CD1c-positive myeloid dendritic cell (primary cell): Measurements from ENCODE around the gene HOXA1.

Experiments
- DNase-seq: peaks from one replicate; pipeline ENCODE4 v3.0.0-alpha.2; 2016; ENCODE audit errors: extremely low spot score

Gene HOXA1

DNA sequence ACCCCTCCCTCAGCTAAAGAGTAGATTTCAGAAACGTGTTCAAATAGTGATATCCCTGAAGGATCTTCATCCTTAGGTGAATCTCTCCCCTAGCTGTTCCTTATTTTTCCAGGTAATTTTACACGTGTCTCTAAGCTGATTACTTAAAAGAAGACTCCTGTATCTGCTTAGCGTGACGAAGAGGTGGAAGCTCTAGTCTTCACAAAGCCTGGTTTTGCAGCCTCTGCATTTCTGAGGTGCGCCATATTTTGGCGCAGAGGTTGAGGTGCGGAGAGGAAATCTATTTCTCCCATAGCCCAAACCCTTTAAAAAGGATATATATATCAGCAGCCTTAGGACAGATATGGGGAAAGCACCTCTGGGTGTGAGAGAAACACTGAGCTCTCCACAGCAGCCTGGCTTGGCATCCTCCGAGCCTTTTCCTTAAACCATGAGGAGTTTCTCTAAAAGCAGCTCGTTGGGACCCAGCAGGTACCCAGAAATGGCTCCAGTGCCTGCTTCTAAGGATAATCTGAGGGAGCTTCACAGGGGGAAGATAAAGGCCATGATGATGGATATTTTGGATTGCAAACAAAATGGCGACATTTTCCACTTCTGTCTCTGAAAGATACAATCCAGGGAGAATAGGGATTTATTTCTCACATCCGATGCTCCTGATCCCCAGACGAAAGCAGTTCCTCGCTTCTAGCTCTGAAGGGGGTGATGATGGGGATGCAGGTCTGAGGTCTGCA, 9.7 kb upstream of the HOXA1 start:
- no peak for DNase-seq

DNA sequence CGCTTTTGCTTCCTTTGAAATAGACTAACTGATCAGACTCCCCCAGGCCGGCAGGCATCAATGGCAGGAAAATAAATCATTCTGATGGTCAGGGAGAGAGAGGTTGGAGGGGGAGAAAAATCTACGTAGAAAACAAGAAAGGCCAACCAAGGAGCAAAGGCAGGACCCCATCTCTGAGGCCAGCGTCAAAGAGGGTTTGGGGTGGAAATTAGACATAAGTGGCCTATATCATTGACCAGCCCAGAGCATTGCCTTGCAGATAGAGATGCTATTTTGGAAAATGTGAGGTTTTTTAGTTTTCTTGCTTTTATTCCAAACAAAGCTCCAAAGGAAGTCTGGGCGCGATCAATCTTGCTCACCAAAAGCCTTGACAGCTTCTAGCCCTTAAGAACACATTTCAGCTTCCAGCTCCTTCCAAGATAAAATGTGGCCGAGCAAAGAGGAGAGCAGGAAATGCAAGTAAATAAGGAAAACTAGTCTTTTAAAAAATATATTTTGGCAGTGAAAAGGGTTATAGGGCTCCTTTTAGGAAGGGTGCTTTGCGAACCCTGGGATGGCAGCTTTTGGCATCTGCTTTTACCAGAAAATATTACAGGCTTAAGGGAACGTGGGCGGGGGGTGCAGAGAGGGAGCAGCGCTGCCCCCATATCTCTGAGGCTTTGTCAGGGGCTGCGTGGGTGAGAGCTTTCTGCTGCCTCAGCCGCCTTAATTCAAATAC, 8.7 kb upstream of the HOXA1 start:
- DNase-seq: no peak

DNA sequence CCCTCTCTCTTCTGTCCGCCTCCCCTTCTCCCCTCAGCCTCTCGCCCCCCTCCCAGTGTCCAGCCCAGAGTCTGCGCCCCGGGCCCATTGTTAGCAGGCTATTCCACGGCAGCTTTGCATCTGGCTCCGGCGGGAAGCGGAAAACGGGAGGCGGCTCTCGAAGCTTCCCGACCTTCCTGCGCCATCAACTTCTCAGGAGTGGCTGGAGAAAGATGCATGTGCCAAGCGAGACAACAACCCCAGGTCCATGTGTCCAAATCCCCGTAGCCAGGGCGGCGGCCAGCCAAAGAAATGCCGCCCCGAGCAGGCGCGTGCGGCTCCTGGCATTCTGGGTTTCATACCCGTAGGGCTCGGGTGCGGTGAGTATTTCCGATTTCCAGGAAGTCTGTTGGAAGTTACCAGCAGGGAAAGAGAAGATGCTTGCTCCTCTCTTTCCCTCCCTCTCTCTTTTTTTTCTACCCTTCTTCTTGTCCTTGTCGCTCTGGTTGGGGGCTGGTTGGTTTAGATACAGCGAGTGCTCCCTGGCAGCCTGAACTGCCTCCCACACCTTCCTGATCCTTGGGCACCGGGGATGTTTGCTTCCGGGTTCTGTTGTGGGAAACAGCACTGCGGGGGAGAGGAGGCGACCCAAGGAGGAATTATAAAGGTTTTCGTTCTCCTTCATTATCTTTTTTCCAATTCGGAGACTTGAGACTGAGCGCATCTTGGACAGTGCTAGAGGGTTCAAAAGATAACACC, 7.9 kb upstream of the HOXA1 start:
- DNase-seq: no peak

DNA sequence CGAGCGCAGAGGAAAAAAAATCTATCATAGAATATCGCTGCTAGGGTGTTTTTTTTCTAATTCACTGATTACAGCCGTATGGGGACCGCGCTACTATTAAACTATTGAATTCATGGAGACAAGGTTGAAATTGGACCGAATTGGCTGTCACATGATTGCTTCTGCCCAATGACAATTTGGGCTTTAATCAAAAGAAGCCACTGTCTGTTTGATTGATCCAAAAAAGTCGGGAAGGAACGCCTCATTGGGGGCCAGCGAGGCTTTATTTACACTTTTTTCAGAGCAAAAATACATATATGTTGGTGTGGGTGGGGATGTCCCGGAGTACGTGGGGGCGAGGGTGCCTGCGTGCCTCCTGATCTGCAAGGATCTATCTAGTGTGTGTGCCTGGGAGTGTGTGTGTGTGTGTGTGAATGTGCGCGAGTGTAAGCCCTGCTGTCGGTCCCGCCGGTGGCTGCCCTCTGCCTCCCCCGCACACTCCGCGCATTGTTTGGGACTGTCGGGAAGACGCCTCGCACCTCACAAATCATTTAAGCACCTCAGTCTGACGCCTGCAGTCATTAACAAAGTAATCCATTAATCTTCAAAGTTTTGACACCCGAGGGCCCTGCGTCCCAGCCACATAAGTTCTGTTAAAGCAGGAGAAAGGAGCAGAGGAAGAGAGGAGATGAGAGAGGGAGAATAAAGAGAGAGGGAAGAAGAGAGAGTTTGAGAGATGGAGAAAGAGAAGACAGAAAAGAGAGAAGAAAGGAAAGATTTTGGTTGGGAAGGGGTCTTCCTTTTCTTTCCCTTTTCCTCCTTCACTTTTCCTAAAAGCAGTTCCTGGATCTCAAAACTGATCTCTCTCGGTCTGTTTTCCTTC, 7.0 kb upstream of the HOXA1 start, which contains the start of gene HOXA2:
Gene HOXA2, minus strand, starts transcription at position 103 of the 862 bp plus-strand sequence. CDS start 183 bp downstream, outside the sequence.
- no peak for DNase-seq

DNA sequence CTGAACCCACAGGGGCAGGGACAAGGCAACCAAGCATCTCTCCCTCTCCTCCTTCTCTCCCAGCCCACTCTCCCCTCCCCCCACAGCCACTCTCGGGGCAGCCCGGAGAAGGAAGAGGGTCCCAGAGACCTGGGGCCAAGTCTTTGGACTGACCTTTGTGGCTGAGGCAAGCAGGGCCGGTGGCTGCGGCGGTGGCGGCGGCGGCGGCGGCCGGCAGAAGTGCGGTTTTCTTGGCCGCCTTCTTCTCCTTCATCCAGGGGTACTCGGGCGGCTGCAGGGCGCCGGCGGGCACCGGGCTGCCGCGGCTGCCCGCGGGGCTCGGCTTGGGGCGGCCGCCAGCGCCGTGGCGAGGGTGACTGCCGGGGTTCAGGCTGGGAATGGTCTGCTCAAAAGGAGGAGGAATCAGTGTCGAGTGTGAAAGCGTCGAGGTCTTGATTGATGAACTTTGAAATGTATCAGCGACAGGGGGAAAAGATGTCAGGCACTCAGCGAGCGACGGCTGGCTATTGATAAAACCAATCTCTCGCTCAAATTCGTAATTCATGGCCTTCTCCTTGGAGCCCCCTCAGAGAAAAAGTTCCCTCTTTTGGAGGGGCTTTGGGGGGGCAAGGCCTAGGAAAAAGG, 6.3 kb upstream of the HOXA1 start:
- no peak for DNase-seq

DNA sequence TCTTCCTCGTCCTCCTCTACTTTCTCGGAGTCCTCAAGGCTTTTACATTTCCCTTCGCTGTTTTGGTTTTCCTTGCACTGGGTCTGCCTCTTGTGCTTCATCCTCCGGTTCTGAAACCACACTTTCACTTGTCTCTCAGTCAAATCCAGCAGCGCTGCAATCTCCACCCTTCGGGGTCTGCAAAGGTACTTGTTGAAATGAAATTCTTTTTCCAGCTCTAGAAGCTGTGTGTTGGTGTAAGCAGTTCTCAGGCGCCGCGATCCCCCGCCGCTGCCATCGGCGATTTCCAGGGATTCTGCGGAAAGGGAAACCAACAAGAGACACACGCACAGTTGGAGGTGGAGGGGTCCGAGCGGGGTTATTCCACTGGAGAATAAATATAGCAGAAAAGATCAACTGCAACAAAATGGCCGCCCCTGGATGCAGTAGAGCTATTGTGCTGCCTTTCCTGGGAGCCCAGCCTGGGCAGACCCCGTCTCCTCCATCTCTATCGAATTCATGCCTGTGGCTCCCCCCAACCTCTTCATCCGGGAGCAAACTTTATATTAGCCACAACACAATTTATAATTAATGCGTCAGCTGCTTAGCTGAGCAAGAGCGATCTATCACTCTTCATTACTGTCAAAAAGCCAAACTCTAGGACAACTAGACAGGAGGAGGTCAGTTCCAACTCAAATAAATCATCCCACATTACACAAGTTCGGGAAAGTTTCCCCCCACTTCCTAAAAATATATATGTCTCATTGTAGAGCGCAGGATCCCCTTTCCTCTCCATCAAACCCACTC, 5.6 kb upstream of the HOXA1 start:
- DNase-seq: no peak

DNA sequence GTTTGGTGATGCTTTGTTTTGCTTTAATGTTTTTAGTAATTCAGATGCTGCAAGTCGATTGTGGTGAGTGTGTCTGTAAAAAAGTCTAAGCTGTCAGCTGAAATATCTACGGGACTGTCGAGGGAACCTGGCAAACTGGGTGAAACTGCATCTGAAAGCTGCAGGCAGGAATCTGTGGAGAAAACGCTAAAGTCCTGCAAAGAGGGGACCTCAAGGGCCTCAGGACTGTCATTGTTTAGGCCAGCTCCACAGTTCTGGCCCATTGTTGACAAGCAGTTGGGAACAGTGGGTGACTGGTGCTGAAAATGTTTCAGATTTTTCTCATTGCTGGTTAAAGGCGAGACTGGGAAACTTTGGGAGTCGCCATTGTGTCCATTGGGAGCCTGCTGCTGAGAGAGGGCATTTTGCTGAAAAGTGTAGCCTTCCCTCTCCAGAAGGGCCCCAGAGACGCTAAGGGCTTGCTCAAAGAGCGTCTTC, 4.9 kb upstream of the HOXA1 start:
- no peak for DNase-seq

DNA sequence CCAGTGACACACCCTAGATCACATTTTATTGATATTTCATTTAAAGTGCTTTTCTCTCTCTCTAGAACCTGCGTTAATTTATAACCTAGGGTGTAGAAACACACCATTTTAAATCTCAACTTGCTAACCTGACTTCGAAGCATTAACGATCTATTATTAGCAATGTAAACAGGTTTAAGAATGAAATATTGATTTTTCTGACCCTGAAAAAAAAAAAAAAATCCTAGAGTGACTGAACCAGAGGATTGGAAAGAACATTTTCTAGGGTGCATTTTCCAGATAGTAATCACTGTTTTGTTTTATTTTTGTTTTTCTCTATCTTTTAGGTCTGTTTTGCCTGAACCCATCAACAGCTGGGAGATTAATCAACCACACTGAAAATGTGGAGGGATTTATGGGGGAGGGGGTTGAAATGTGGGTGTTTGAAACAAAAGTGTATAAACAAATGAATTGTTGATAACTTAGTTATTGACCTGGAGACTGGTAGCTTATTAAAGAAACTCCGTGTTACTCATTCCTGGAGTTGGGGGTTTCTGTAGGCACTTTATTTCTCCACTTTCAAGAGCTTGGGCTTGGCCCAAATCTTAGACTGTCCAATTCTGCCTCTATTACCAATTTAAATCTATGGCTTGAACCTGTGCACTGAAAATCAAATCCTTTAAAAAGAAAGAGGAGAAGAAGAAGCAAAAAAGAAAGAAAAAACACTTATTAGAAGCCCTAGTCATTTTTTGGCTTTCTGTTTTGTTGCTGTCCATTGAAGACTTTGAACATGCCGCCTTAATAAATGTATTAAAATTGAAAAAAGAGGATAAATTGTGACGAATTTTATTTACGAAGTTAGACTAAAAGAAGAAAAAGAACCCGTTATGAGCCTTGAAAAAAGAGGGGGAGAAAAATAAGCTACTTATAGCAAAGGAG, 3.9 kb upstream of the HOXA1 start:
- DNase-seq: no peak

DNA sequence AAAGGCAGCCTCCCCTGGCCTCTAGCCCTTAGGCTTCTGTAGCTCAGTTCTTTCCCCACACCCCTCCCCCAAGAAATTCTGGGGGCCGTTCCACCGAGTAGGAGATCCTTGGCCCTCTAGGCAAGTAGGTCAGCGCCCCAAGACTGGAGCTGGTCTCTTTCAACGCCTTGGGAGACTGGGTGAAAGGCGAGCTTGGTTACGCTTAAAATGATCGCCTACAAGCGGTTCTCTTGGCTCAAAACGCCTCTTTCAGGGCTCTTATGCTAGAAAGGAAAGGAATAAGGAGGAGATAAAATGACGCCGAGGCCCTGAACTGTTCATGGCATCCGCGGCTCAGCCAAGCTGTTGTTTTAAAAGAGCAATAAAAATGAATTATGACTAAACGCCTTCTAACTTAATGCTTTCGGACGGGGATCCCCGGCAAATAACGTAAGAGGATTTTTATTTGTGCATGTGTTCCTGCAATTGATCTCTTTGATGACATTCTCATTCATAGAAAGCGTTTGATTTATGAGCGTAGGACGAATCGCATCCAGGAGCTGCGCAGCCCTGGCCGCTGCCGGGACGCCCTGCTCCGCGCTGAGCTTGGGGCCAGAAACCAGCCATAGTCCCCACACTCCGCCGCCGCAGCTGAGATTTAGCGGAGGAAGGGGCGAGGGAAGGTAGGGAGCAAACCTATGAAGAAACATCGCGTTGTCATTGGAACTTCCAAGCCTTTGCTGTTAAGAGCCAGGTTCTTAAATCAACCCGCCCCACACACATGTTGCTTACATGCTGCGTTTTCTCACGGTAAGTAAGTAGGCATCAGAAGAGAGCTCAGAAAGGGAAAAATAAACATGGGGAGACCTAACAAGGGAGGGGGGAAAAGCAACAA, 3.0 kb upstream of the HOXA1 start:
- no peak for DNase-seq

DNA sequence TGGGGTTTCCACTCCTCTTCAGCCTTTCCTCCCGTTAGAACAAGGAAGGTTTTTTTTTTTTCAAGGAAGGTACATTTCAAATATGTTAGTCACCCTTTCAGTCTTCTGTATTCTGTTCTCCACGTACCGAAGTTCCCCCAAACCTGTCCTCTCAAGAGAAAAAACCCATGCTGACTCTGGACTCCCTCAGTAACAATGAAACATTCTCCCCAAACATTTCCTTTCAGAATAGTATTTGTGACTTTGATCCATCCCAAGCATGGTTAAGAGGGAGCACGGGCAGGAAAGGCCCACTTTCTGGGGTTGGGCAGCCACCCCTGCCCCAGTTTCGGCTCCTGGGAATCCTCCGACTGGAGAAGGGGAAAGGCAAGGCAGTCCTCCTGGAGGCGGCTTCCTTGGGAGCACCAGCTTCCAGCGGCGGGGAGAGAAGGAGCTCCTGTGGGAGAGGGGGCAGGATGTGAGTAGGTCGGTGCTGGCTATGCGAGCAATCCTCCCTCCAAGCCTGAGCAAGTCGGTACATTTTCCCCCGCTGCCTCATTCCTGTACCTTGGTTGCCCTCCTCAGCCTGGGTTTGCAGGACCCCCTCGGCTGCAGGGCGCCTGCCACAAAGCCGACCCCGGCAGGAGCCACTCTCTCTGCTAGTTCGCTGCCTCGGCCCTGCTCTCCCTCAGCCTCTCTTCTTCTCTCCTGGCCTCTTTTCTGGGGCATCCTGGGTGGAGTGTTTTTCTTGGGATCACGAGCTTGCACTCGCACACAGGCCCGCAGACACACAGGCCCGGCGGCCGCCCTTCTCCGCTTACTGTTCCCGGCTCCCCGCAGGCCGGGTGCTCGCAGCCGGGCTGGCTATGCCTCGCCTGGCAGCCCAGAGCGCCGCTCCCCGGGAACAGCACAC, 2.1 kb upstream of the HOXA1 start:
- no peak for DNase-seq

DNA sequence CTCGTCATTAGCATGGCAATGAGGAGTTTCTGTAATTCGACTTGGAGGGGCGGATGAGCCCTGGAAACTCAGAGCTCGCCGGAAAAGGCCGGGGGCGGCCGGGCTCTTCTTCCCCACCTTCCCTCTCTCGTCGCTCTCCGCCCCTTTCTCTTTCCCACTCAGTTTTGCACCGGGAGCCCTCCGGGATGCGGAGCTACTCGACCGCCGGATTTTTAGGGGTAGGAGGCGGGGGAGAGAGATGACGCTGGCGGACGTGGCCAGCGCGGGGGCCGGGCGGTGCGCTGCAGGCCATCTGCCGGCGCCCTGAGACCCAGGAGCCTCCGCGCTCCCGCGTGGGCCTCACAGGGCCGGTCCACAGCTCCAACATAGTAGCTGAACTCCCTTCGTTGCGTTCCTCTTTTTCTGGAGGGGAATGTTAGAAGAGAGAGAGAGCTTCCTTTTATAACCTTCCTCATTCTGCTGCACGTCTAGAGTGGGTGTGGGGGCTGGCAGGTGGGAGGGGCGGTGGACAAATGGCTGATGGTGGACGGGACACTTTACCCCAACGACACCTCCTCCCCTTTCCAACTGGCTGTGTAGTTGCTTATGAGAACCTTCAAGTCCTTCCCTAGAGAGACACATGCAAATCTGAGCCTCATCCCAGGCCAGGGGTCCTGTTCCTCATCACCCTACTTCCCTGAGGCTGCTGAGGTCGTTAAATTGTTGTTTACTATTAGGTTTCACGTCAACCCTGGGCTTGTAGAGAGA, 1.1 kb upstream of the HOXA1 start:
- peak; percentile 94 for DNase-seq

DNA sequence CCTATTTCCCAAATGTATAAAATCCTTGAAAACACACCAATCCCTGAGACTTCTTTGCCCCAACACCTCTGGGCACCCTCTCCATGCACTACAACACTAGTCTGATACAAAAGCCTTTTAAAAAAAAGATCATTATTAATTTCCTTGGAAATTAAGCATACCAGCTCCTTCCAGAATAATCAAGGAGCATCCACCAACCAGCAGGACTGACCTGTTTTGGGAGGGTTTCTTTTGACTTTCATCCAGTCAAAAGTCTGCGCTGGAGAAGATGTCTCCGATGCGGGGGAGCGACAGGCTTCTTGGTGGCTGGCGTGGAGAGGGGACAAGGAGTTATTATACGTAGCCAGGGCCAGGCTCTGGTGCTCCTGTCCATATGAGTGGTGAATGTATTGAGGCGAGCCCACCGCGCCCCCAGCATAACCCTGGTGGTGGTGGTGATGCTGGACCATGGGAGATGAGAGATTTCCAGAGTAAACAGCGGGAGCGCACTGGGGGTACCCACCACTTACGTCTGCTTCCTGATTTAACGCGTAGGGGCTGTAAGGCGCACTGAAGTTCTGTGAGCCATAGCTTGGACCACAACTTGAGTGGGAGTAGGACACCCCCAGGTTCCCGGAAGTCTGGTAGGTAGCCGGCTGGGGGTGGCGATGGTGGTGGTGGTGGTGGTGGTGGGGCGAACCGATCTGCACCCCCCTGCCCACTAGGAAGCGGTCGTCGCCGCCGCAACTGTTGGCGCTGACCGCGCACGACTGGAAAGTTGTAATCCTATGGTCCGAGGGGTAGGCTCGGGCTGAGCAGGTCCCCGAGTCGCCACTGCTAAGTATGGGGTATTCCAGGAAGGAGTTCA, 527 bp downstream of the HOXA1 start:
- peak; percentile 47 for DNase-seq

DNA sequence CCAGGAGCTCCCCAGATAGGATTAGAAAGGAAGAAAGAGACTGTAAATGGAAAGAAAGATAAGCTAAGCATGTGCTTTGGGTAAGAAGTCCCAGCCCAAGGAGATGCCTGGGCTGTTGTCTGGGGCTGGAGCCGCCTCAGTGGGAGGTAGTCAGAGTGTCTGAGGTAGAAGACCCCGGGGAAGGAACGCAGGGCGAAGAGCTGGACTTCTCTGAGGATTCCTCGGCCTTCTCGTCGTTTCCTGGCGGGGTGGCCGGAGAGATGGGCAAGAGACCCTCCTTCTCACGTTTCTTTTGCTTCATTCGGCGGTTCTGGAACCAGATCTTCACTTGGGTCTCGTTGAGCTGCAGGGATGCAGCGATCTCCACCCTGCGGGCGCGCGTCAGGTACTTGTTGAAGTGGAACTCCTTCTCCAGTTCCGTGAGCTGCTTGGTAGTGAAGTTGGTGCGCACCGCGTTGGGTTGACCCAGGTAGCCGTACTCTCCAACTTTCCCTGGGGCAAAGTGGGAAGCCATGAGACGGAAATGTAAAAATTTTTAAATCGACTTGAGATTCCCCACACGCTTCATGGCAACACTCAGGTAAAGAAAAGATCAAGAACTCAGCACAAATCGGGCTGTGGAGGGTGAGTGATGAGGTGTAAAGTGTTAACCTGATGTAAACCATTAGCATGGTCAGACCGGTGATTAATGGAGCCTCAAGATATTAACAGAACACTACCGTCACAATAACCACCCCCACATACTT, 1.3 kb downstream of the HOXA1 start:
- peak; percentile 35 for DNase-seq

DNA sequence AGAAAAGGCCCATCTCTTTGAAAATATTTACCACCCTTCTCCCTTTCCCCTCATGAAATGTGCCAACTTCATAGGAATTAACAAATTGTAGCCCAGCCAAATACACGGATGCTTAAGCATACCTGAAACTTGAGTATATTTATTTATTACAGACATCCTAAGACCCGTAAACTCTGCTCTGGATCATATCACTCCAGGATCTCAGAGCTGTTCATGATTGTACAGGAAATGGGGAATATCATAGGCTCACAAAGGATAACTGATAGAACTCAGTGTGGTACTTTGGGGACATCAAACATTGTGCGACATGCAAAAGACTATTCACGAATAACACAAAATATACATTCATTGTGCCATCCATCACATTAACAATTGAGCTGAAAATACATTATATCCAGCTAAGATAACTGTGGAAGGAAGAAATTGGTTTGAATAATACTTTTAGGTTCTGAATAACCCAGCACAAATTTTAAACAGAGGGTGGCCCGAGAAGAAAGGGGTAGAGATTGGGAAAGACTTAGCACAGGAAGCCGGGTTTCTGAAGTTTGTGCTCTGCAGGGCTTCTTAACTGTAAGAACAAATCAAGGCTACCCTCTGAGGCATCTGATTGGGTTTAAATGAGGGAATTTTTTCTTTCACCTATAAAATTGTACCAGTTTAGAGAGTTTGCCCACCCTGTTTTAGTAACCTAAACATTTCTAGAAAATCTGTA, 2.5 kb downstream of the HOXA1 start:
- DNase-seq: no peak
